Testis (tissue), 5 donors: ENCODE measurements around the gene TPPP. TPM values are rescaled to one million over a fixed set of nuclear protein-coding genes. Genes with fewer than 3 reads are reported as not detected.
"Not testable (repeated sequence)": the region's sequence is repeated elsewhere in the genome, so short reads cannot be mapped to it uniquely, and the experiment has no call there.

Experiments used
- DNase-seq: peaks from one replicate; pipeline ENCODE4 v3.0.0-alpha.2; 2019
- H3K27ac ChIP-seq, 2 donors: fragments of 200-600 bp; sonication (generic); one replicate each; pipeline ENCODE4 v1.5.1; 2019
- H3K27me3 ChIP-seq: fragments of 200-600 bp; sonication (generic); one replicate; pipeline ENCODE4 v1.5.1; 2019
- H3K36me3 ChIP-seq: fragments of 200-600 bp; sonication (generic); one replicate; pipeline ENCODE4 v1.5.1; 2017; ENCODE audit warnings: low read depth; ENCODE audit errors: missing control alignments
- H3K4me1 ChIP-seq: fragments of 200-600 bp; sonication (generic); one replicate; pipeline ENCODE4 v1.5.1; 2019
- H3K4me3 ChIP-seq, 2 donors: fragments of 200-600 bp; sonication (generic); one replicate each; pipeline ENCODE4 v1.5.1; 2017 to 2019
- H3K9me3 ChIP-seq: fragments of 200-600 bp; sonication (generic); one replicate; pipeline ENCODE4 v1.5.1; 2017
- WGBS, 2 donors: methylation state at CpG; one replicate each; pipeline ENCODE4 v1.1.5; 2018; 5-methylcytosine and 5-hydroxymethylcytosine counted together
- intact Hi-C: fragments of 100-400 bp; cut with DNase I; formaldehyde crosslinking; loops from one replicate; pipeline ENCODE4 v1.15.1; 2023; ENCODE audit warnings: low total_unique reads
- long read RNA-seq, 2 donors: transcript quantifications; one replicate each; lab custom pipeline, GENCODE V29; 2026
- polyA plus RNA-seq: library from polyadenylated mRNA; stranded (reverse); fragments of 350-450 nt; fragmentation: Illumina TruSeq; extraction: RNeasy Lipid Tissue Mini Kit (QIAGEN cat#74804); gene quantifications from one replicate; pipeline ENCODE4 v1.2.3, GENCODE V29; 2014; ENCODE audit warnings: low read depth, low replicate concordance; ENCODE audit not compliant: insufficient read depth
- total RNA-seq, 2 donors: library from RNA; depleted of rRNA; stranded (reverse); fragments of >200 nt; gene quantifications; one replicate each; pipeline ENCODE4 v1.2.3, GENCODE V29; 2016

The TPPP gene
- total RNA-seq (1 to 10 TPM; 2.9 to 5.7 TPM), polyA plus RNA-seq (3.8 TPM)
- long read RNA-seq, donor 1, result 0 reads
- long read RNA-seq, donor 2, result 0 reads

- H3K36me3 ChIP-seq, H3K9me3 ChIP-seq, H3K27ac ChIP-seq, intact Hi-C loops, H3K27me3 ChIP-seq, H3K4me1 ChIP-seq: not testable (repeated sequence)
- 2% methylated on average over 10 of the region's 109 CpGs; no CpG with 5 or more reads in 1 of the 2 donors for WGBS, 2 donors
- H3K4me3 ChIP-seq, result peak within 1 kb of the TSS; percentile 34 to 44
- DNase-seq, result peak; percentile 84
Measured at GRCh38 chr5:693271-694041, at the start of gene TPPP. TSS of gene TPPP (minus strand) at chr5:693352. CDS start at chr5:678060, 15,292 bp downstream.

- intact Hi-C loops, H3K9me3 ChIP-seq, H3K4me1 ChIP-seq, H3K4me3 ChIP-seq, H3K27ac ChIP-seq, DNase-seq, H3K27me3 ChIP-seq, H3K36me3 ChIP-seq: not testable (repeated sequence)
- 88 to 90% methylated on average over 6 of the region's 6 CpGs for WGBS, 2 donors
Measured at GRCh38 chr5:742276-742675, 49.1 kb upstream of the TPPP start.

GRCh38 chr5:734145-734544 lies 41.0 kb upstream of the TPPP start:
- H3K4me1 ChIP-seq, H3K27me3 ChIP-seq, H3K4me3 ChIP-seq, DNase-seq, intact Hi-C loops, H3K9me3 ChIP-seq, H3K27ac ChIP-seq, H3K36me3 ChIP-seq: not testable (repeated sequence)
- WGBS, 2 donors, result 83% methylated on average over 1 of the region's 1 CpG; no CpG with 5 or more reads in 1 of the 2 donors

- H3K4me3 ChIP-seq, H3K9me3 ChIP-seq, DNase-seq, intact Hi-C loops, H3K4me1 ChIP-seq, H3K36me3 ChIP-seq, H3K27ac ChIP-seq, H3K27me3 ChIP-seq: not testable (repeated sequence)
- WGBS, 2 donors, result 92 to 93% methylated on average over 10 of the region's 10 CpGs
Measured at GRCh38 chr5:732754-733454, 39.8 kb upstream of the TPPP start.

GRCh38 chr5:729225-729624 lies 36.1 kb upstream of the TPPP start:
- H3K27ac ChIP-seq, H3K9me3 ChIP-seq, H3K4me3 ChIP-seq, DNase-seq, H3K27me3 ChIP-seq, H3K4me1 ChIP-seq, H3K36me3 ChIP-seq, intact Hi-C loops: not testable (repeated sequence)
- WGBS, 2 donors, result 78 to 93% methylated on average over 1 to 3 of the region's 7 CpGs

- H3K9me3 ChIP-seq, H3K4me1 ChIP-seq, H3K27ac ChIP-seq, DNase-seq, H3K36me3 ChIP-seq, H3K4me3 ChIP-seq, H3K27me3 ChIP-seq, intact Hi-C loops: not testable (repeated sequence)
- WGBS, 2 donors, result 42 to 75% methylated on average over 4 of the region's 9 CpGs
Measured at GRCh38 chr5:727087-727486, 33.9 kb upstream of the TPPP start.

GRCh38 chr5:723865-724264 lies 30.7 kb upstream of the TPPP start:
- WGBS, 2 donors, result 71 to 88% methylated on average over 2 of the region's 6 CpGs
- H3K27me3 ChIP-seq, H3K27ac ChIP-seq, H3K36me3 ChIP-seq, H3K4me1 ChIP-seq, intact Hi-C loops, DNase-seq, H3K9me3 ChIP-seq, H3K4me3 ChIP-seq: not testable (repeated sequence)

GRCh38 chr5:723309-723708 lies 30.2 kb upstream of the TPPP start:
- H3K4me3 ChIP-seq, intact Hi-C loops, H3K4me1 ChIP-seq, H3K27me3 ChIP-seq, H3K36me3 ChIP-seq, DNase-seq, H3K9me3 ChIP-seq, H3K27ac ChIP-seq: not testable (repeated sequence)
- WGBS, 2 donors, result 75% methylated on average over 2 of the region's 4 CpGs; no CpG with 5 or more reads in 1 of the 2 donors

GRCh38 chr5:719379-719778 lies 26.2 kb upstream of the TPPP start:
- H3K27ac ChIP-seq, H3K9me3 ChIP-seq, DNase-seq, H3K4me1 ChIP-seq, intact Hi-C loops, H3K36me3 ChIP-seq, H3K27me3 ChIP-seq, H3K4me3 ChIP-seq: not testable (repeated sequence)
- WGBS, 2 donors, result 75 to 97% methylated on average over 1 of the region's 1 CpG
